Anterior cingulate cortex (tissue), 58 donors: Measurements from ENCODE around the gene UBE2E1.
"Not testable (repeated sequence)": the region's sequence is repeated elsewhere in the genome, so short reads cannot be mapped to it uniquely, and the experiment has no call there.

Experiments
- DNase-seq, 58 donors: peaks; one replicate each; lab custom pipeline; 2025; lab: John Stamatoyannopoulos, UW

The UBE2E1 gene

DNA sequence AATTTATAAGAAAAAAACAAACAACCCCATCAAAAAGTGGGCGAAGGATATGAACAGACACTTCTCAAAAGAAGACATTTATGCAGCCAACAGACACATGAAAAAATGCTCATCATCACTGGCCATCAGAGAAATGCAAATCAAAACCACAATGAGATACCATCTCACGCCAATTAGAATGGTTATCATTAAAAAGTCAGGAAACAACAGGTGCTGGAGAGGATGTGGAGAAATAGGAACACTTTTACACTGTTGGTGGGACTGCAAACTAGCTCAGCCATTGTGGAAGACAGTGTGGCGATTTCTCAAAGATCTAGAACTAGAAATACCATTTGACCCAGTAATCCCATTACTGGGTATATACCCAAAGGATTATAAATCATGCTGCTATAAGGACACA lies 106.6 kb downstream of the UBE2E1 start:
- not testable (repeated sequence) for DNase-seq

DNA sequence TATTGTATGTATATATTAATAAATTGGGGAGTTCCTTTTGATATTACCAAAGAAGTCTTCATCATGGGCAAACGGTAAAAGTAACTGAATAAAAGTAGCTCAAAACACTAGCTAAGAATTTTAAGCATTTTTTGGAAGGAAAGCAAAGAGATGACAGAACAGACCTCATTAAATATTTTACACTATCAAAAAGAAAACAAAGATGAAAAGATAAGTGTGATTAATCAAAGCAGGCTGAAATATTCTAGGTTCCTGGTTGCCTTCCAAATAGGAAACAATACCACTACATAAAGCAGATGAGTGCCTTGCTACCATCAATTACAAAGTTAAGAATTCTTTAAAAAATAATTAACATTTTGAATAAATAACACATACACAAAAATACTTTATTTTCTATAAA lies 107.4 kb downstream of the UBE2E1 start:
- DNase-seq, result no peak

DNA sequence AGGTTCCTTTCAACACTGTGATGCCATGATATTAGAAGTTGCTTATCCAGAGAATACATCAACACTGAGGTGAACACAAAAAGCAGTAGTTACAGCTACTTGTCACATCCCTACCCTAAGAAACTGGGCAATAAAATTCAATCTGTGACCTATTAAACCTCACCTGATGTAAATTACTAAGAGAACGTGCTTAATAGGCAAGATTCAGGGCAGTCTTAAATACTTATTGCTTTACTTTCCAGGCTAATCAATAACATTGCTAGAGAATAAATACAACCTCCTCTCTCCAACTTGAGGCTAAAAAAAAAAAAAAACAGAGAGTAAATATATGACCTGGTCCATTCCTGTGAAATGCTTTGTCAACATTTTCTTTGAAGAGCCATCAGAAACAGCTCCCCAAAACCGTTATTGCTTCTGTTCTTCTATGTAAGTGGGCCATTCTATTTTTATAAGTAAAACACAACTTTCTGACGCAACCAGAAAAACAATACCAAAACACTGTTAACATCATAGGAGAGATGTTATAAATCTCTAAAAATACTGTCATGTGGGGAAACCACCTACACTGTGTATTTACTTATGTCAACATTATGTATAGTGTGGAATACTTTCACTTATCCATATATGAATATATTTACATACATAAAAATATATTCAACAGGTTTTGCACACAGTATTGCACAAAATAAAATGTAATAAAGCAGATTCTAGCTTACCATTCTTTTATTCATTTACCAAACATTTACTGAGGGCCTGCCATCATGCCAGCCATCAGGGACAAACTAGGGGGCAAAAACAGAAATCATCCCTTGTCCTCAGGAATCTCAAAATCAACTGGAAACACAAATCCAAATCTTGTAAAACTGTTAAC lies 108.4 kb downstream of the UBE2E1 start:
- DNase-seq, result no peak

DNA sequence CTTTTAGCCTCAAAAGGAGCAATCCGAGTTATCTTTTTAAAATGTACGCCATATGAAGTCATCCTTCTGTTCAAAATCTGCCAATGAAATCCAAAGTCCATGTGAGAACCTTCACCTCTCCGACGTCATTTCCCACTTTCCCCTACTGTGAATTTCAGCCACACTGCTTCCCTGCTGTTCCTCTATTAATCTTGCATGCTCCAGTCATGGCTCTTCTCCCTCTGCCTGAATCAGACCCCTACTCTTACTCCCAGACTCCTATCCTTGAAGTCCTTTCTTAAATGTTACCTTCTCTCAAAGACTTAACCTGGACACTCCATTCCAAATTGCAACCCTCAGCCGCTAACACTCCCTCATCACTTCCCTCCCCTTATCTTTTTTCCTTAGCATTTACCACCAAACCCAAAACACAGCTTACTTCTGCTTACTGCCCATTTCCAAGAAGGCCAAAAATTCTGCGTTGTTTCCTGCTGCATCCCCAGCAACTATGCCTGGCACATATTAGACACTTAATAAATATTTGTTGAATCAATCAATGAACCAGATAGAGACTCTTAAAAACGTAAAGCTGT lies 109.9 kb downstream of the UBE2E1 start:
- DNase-seq, result peak in 7 of 58 donors; percentile 2 to 52 (median 6)

DNA sequence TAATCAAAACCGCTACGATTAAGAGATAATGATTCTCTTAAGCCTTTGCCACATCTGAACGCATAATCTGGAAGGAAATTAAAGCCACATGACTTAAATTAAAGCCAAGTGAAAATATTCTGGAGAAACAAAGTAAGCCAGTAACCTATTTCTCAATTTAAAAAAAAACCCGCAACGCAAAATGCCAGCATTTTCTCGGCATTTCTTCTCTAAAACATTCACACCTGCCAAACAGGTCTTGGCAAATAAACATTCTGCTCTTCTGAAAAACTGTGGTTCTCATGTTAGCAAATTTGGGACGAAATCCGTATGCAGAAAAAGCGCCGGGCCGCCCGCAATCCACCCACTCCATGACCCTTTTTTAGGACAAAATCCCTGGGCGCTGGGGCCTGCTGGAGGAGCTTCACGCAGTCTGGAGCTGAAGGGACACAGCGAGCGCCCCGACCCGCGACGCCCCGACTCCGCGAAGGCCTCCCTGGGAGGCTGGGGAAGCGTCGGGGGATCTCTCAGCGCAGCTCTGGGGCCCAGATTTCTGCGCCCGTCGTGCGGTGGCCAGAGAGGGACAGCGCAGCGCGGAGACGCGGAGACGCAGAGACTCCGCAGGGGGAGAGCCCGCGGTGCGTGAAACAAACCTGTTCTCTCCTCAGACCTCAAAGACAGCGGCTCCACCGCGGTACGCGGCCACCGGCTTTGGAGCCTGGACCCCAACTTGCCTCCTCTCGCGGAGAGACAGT lies 110.6 kb downstream of the UBE2E1 start:
- peak in 15 of 58 donors; percentile 49 to 83 (median 62) for DNase-seq

DNA sequence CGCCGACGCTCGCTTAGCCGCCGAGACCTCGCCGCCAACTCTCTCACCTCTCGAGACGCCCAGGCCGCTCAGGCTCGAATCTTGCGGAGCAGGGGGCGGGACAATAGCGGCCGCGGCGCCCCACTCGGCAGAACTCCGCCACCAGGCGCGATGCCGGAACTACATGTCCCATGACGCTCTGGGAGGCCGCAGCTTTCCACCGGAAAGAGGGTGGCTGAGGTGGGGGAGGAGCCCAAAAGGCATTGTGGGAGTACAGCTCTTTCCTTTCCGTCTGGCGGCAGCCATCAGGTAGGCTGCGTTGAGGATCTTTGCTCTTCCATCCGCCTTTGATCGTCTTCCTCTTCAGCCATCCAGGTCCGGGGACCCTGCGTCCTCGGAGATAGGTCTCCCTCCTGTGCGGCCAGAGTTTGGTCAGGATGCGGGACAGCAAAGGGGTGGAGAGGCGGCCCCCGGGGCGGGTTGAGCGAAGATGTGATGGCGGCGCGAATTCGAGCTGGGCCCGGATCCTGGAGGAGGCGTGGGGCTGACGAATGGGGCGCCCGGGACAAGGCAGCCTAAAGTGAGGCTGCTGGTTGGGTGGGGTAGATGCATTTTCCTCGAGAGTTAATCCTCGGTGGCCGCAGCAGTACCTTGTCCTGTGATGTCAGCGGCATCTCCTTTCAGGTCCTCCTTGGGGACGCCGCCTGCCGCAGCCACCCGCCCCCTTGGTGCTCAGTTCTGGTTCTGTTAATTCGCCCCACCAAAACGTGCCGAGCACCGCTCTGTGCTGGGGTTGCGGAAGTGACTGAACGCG lies 111.3 kb downstream of the UBE2E1 start, which contains the start of the genes NKIRAS1 and RPL15:
TSS of gene NKIRAS1 (minus strand) at position 105 of the 793 bp plus-strand sequence. CDS start 6,086 bp downstream, outside the sequence.
TSS of gene RPL15 (plus strand) at position 247 of the 793 bp plus-strand sequence. CDS start 728 bp downstream, outside the sequence.
- peak; percentile 50 to 98 (median 94) for DNase-seq

DNA sequence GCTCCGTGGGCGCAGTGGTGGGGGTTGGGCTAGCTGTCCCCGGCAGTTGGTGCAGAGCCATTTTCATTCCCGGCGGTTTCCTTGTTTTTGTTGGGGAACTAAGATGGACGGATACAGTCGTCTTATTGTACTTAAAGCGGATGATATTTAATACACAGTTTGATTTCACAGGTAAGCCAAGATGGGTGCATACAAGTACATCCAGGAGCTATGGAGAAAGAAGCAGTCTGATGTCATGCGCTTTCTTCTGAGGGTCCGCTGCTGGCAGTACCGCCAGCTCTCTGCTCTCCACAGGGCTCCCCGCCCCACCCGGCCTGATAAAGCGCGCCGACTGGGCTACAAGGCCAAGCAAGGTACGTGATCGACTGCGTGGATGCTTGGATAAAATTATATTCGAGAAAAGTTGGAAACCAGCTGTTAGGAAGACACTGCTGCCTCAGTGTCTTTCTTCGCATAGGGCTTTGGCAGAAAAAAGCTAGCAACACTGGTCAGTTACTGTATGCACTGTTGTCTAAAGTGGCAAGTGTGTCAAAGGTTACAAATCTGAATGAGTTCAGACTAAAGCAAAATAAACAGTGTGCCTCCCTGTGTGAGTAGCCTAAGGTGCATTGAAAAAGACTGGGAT lies 112.0 kb downstream of the UBE2E1 start:
- peak in 2 of 58 donors; percentile 46 to 56 for DNase-seq

DNA sequence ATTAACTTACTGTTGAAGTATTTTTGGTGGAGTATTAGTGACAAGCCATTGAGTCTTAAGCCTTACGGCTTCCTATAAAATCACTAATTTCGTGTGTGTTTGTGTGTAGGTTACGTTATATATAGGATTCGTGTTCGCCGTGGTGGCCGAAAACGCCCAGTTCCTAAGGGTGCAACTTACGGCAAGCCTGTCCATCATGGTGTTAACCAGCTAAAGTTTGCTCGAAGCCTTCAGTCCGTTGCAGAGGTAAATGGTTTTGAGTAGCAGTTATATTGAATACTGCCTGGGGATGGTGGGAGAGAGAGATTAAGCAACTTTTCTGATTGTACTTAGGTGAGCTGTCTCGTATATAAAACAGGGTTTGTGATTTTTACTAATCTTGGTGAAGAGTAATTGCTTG lies 112.6 kb downstream of the UBE2E1 start:
- DNase-seq, result not testable (repeated sequence)

DNA sequence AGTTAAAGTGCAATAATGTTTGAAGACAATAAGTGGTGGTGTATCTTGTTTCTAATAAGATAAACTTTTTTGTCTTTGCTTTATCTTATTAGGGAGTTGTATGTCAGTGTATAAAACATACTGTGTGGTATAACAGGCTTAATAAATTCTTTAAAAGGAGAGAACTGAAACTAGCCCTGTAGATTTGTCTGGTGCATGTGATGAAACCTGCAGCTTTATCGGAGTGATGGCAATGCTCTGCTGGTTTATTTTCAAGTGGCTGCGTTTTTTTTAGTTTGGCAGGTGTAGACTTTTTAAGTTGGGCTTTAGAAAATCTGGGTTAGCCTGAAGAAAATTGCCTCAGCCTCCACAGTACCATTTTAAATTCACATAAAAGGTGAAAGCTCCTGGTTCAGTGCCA lies 113.9 kb downstream of the UBE2E1 start:
- no peak for DNase-seq

DNA sequence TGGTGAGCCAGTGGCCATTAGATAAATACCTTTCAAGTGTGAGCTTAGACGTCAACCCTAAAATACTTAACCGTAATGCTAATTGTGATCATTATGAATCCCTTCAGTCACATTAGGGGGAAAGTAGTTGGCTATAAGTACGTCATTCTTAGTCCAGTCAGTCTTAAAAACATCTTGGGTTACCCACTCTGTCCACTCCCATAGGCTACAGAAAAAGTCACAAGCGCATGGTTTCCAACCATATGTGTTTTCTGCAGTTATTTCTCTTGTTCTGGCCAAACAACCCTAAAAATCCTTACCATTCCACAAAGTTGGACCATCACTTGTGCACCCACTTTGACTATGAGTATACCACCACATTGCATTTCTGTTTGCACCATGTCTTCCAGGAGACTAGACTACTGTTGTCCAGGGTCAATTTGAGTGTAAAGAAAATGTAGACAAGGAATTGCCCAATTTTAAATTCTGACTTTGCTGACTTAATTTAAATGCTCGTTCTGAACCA lies 114.4 kb downstream of the UBE2E1 start:
- no peak for DNase-seq

DNA sequence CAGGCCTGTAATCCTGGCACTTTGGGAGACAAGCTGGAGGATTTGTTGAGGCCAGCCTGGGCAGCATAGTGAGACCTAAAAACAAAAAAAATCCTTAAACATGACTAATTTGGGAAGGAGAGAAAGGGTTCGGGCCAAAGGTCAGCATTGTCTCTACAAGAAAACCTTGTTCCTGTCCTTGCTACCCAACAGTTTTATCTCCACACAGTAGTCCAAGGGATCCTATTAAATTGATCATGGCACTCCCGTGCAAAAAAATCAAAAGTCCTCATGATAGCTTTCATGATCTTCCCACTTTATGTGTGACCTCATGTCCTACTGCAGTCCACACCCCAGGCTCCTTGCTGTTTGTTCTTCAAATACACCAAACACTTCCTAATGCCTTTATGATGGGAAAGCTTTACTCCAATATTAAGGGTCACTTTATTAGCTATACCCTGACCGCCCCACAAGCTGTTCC lies 115.3 kb downstream of the UBE2E1 start:
- DNase-seq, result no peak

DNA sequence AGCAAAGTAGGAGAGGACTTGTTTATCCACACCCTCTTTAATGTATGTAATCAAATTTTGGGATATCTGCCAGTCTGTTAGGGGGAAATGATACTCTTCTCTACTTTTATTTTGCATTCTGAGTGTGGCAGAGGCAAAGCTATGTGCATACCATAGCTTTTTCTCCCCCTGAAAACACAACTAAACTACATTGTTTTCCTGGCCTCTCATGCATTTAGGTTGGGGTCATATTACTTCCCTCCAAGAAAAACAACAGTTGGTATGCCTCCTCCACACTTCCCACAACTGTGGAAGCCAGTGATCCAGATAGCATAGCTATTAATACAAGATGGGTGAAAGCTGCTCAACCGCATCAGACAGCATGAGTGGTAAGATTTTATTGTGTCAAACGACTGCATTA lies 118.0 kb downstream of the UBE2E1 start:
- no peak for DNase-seq

DNA sequence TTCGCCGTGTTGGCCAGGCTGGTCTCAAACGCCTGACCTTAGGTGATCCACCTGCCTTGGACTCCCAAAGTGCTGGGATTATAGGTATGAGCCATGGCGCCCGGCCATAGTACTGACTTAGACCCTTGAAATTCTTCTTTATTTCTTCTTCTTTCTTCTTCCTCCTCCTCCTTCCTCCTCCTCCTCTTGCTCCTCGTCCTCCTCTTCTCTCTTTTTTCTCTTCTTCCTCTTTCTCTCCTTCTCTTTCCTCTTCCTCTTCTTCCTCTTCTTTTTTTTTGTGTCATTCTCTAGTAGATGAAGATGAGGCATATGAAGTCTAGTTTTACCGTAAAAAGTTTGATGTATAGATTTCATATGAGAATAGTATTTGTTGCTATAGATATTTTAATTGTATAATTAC lies 120.5 kb downstream of the UBE2E1 start:
- no peak for DNase-seq

DNA sequence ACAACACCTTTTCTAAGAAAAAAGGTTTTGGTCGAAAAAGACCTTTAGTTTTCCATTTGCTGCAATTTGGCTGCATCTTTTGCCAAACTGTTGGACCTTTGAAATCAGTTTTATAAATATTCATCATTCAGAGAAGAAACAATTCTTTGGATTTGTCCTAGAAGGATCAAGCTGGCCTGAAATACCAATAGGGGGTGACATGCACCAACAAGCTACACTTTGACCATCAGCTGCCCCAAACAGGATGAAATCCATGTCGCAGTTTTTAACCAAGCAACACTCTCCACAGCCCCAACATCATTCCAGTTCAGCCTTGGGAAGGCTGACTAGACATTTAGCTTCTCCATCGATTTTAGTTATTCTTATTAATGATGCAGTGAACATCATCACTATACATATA lies 121.0 kb downstream of the UBE2E1 start:
- DNase-seq, result peak in 12 of 58 donors; percentile 4 to 49 (median 18)

DNA sequence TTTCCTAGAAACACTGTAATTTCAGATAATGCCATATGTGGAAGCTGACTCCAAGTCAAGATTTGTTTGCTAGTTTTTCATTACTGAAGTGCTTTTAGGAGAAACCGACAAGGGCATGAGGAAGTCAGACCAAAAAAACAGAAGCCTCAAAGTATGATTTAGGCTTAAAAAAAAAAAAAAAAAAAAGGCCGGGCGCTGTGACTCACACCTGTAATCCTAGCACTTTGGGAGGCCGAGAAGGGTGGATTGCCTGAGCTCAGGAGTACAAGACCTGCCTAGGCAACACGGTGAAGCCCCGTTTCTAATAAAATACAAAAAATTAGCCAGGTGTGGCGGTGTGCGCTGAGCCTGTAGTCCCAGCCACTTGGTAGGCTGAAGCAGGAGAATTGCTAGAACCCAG lies 122.8 kb downstream of the UBE2E1 start:
- no peak for DNase-seq

DNA sequence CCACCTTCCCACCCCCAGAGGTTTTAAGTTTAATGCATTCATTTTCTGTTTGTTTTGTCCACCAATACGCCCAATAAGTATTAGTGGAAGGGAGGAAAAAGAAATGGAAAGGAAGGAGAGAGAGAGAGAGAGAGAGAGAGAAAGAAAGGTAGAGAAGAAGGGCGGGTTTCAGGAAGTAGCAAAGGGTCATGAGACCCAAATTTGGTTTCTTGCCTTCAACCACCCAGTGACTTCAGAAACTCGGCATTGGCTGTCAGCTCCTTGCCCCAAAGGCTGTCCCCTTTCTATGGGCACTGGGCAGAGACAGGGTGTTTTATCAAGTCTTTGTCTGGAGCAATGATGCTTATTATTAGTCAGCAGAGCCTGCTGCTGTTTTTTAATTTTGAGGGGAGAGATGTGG lies 125.8 kb downstream of the UBE2E1 start:
- no peak for DNase-seq

DNA sequence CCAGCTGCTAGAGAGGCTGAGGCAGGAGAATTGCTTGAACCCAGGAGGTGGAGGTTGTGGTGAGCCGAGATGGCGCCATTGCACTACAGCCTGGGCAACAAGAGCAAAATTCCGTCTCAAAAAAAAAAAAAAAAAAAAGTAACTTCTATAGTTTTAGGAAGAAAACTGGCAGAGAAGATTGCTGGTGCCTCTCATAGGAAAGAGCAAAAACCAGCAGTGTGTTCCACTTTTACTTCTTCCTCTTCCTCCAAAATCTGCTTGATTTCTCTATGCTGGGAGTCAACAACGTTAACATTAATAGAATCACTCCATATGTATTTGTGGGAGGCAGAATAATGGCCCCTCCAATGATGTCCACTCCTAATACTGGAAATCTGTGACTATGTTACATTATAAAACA lies 126.8 kb downstream of the UBE2E1 start:
- DNase-seq, result no peak

DNA sequence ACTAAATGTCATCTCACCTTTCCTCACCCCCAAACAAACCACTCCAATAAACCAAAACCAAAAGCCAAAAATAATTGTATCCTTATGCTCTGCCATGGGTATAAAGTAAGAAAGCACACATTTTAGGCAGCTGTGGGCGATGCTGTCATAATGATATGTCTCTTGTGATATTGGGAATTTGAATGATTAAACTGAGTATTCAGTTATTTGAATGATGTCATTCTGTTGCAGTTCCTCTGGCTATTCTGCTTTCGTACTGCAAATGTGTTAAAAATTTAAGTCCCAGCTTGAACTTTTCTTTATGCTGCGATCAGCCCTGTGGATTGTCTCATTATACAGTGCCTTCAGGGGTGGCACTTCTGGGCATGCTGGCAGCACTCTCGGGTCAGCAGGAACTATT lies 128.5 kb downstream of the UBE2E1 start:
- DNase-seq, result no peak

DNA sequence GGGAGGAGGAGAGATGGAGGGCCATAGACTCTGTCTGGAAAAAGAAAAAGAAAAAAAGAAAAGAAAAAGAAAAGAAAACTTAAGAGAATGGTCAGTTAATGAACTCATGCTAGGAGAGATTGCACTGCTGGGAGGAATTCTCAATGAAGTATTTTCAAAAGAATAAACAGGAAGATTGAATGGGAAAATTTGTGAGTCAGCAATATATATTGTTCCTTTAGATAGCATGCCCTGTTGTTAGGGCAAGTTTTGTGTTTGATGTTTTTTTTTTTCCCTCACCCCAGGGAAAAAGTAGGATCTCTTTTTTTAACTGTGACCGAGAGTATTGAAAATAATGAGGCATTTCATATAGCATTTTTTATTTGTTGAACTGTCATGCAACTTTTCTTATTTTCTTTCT lies 131.5 kb downstream of the UBE2E1 start:
- no peak for DNase-seq
